ENCODE measurements around the gene GABRG3. TPM values are rescaled to one million over a fixed set of nuclear protein-coding genes. Genes with fewer than 3 reads are reported as not detected.

The GABRG3 gene
- total RNA-seq, 1 donor from 2014 or later: 3.0 TPM

- Mint-ChIP-seq H3K4me1 (no peaks in the 10 kb centered on the region), H3K9me3 (peaks cover 5% of the 10 kb centered on the region), H3K4me3 (no peak overlapping the region), H3K36me3 (no peaks in the 10 kb centered on the region), H3K27ac (no peak overlapping the region), H3K27me3 (ENCODE audit: low read depth) (no peaks in the 10 kb centered on the region)
- TF ChIP-seq CTCF (IDR thresholded peaks at IDR 0.05; ENCODE audit: unreplicated experiment): no peak
- DNase-seq (ENCODE audit: low spot score in 2 of 2, unreplicated experiment in 2 of 2): no peak
Measured at GRCh38 chr15:27461181-27461580, 490.2 kb downstream of the GABRG3 start.

DNA sequence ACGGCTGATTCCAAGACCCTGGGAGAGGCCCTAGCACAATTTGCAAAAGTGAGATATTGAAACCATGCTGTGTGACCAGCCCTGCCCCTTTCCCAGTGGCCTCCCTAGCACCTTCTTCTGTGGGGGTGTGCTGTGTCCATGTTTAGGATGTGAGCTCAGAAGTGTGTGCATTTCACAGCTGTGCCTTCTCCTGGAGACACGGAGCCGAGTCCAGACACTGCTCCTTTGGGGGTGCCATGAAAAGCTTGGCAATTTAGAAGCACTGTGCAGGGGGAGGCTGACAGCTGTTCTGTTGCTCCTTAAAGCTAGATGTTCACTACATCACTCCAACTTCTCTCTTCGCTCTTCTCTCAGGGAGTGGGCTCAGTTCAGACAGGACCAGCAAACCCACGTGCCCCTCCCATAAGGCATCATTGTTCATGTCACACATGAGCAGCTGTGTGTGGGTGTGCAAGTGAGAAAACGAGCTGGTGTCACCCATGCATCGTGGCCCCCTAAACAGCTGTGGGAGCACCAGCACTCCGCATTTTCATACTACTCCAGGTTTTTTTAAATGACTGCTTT is 492.6 kb downstream of the GABRG3 start:
- Mint-ChIP-seq H3K4me3 (no peak overlapping the region), H3K27me3 (ENCODE audit: low read depth) (no peaks in the 10 kb centered on the region), H3K27ac (no peak overlapping the region), H3K4me1 (no peaks in the 10 kb centered on the region), H3K9me3 (peaks cover 5% of the 10 kb centered on the region), H3K36me3 (no peaks in the 10 kb centered on the region)
- TF ChIP-seq CTCF (IDR thresholded peaks at IDR 0.05; ENCODE audit: unreplicated experiment): no peak
- DNase-seq (ENCODE audit: low spot score in 2 of 2, unreplicated experiment in 2 of 2): no peak

DNA sequence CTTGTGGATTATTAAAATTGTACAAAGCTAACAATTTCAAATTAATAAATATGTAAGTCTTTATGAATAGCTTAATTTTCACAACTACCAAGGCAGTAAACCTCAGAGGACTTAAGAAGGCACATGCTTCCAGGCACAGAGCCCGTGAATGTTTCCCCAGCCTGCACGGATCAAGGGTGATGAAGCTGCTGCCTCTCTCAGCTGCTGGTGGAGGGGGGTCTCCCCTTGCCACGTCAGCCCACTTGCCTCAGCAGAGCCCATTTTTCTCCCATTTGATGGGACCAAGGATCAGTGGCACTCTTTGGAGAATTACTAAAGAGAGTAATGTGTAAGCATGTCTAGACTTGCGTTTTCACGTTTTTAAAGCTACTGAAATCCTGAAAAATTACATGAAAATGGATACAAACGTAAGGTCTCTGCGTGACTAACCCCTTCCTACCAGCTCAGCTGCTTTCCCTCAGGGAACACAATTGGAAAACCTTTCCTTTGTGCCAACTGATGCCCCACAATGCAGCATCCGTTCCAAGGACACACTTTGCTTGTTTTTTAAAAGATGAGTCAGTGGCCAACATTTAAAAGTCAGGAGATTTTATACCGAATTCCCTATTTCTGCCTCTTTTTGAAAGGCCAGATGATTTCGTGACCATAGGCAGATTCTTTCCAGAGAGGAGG is 494.1 kb downstream of the GABRG3 start:
- Mint-ChIP-seq H3K36me3 (no peaks in the 10 kb centered on the region), H3K9me3 (peaks cover 10% of the 10 kb centered on the region), H3K4me3 (no peak overlapping the region), H3K27ac (no peak overlapping the region), H3K4me1 (no peaks in the 10 kb centered on the region), H3K27me3 (ENCODE audit: low read depth) (no peaks in the 10 kb centered on the region)
- no peak for DNase-seq (ENCODE audit: low spot score in 2 of 2, unreplicated experiment in 2 of 2)
- no peak for TF ChIP-seq CTCF (IDR thresholded peaks at IDR 0.05; ENCODE audit: unreplicated experiment)

- Mint-ChIP-seq H3K27ac (no peak overlapping the region), H3K36me3 (no peaks in the 10 kb centered on the region), H3K9me3 (peaks cover 9% of the 10 kb centered on the region), H3K4me3 (no peak overlapping the region), H3K27me3 (ENCODE audit: low read depth) (no peaks in the 10 kb centered on the region), H3K4me1 (no peaks in the 10 kb centered on the region)
- TF ChIP-seq CTCF (IDR thresholded peaks at IDR 0.05; ENCODE audit: unreplicated experiment): no peak
- DNase-seq (ENCODE audit: low spot score in 2 of 2, unreplicated experiment in 2 of 2): no peak
Measured at GRCh38 chr15:27466758-27467157, 495.8 kb downstream of the GABRG3 start.

DNA sequence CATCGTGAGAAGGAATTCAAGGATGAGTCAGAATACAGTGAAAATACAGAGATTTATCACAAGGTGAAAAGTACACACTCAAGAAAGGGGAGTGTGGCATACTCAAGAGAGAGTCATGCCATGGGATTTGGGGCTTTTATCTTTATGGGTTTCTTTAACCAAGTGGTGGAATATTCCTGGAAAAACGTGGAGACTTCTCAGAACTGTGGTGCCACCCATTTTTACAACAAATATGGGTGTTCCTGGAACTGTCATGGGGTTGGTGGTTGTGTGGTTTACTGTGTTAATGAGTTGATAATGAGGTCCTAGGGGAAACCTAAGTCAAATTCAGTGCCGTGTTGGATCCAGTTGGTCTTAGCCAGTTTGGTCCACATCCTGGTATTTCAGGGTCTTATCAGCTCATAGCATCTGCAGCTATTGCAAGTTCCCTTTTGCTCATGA is 497.2 kb downstream of the GABRG3 start:
- H3K4me3 Mint-ChIP-seq: no peak overlapping the region
- no peak for DNase-seq (ENCODE audit: low spot score in 2 of 2, unreplicated experiment in 2 of 2)
- no peaks in the 10 kb centered on the region for H3K27me3 Mint-ChIP-seq (ENCODE audit: low read depth)
- no peaks in the 10 kb centered on the region for H3K36me3 Mint-ChIP-seq
- H3K9me3 Mint-ChIP-seq: peaks cover 5% of the 10 kb centered on the region
- H3K4me1 Mint-ChIP-seq: peaks cover 2% of the 10 kb centered on the region
- no peak for TF ChIP-seq CTCF (IDR thresholded peaks at IDR 0.05; ENCODE audit: unreplicated experiment)
- no peak overlapping the region for H3K27ac Mint-ChIP-seq

All from mesothelial cell of epicardium (in vitro differentiated cells).